RPMI8226 (cell line): ENCODE data around the gene EDN3.
A peak's percentile ranks its signal among the peaks of the same experiment; 100 is the strongest.

Source experiments
- DNase-seq: peaks from one replicate; pipeline ENCODE4 v3.0.0-alpha.2; 2015

The EDN3 gene

GRCh38 chr20:59300333-59301081 is at the start of gene EDN3:
Gene EDN3 (plus strand): TSS chr20:59300611. CDS start chr20:59300813, 202 bp downstream.
- DNase-seq, result no peak

DNA sequence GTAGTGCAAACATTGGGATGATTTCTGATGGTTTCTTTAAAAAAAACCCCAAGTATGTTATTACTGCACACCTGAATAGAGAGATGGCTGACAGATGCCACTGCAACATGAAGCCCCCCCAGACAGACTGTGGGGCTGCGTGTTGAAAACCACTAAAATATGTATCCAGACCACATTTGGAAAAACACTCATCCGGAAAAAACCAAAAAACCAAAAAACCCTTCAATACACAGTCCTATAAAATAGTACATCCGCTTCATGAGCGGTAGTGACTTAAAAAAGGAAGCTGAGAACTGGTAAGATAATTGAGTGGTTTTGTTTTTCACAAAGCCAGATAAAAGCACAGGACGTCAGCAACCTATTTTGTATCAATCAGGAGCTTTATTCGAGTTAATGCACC is 47.1 kb upstream of the EDN3 start:
- DNase-seq, result no peak

- DNase-seq, result no peak
Measured at GRCh38 chr20:59253779-59254319, 46.6 kb upstream of the EDN3 start.

DNA sequence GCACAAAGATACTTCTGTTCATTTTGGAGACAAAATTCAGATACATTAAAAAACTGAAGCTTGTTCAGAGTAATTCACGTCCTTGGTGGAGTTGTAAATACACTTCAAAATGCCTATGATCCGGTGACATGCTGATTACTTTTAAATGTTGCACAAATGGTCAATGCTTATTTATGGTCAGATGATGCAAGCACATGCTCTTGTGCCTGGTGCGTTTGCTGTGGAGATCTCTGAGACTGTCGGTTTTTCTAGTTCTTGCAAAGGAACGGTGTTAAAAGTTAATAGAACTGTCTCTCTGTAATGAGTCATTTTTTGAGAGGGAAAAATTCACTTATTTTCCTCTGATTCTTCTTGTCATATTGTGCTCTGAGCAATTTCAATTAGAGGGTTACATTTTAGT is 45.2 kb upstream of the EDN3 start:
- no peak for DNase-seq

DNA sequence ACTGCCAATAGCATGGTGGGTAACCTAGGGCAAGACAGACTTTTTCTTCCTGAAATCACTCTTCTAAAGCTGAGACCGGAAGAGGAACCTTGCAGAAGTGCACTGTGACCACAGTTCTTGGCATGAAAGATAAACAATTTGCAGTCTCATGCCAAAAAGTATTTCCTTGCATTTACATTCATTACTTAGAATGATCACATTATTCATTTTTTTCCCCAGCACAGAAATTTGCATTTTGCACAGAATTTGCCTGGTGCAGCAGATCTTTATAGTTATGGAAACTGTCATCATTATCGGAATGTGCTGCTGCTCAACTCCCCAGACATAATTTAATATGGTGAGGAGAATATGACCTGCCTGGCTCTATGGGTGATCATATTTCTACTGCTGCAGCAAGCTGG is 42.2 kb upstream of the EDN3 start:
- no peak for DNase-seq

DNA sequence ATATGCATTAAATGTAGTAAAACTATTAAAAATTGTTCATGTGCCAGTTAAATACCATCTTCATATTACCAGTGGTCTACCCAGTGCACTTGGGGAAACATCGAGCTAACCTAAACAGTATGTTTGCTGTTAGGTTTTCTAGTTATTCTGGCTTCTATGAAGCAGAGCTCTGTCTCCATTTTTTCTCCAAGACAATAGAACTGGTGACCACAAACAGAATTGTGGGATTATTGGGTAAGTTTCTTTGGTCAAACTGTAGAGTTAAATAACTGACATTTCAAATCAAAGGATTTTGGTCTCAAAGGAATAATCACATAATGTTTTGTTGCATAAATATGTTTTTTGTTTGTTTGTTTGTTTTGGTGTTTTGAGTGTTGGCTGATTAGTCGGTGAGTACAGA is 40.5 kb upstream of the EDN3 start:
- no peak for DNase-seq

DNA sequence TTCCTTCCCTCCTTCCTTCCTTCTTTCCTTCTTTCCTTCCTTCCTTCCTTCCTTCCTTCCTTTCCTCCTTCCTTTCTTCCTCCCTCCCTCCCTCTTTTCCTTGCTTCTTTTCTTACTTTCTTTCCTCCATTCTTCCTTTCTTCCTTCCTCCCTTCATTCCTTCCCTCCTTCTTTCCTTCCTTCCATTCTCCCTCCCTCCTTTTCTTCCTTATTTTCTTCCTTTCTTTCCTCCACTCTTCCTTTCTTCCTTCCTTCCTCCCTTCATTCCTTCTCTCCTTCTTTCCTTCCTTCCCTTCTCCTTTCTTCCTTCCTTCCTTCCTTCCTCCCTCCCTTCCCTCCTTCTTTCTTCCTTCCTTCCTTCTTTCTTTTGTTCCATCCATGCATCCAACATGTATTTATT is 35.1 kb upstream of the EDN3 start:
- DNase-seq, result no peak

DNA sequence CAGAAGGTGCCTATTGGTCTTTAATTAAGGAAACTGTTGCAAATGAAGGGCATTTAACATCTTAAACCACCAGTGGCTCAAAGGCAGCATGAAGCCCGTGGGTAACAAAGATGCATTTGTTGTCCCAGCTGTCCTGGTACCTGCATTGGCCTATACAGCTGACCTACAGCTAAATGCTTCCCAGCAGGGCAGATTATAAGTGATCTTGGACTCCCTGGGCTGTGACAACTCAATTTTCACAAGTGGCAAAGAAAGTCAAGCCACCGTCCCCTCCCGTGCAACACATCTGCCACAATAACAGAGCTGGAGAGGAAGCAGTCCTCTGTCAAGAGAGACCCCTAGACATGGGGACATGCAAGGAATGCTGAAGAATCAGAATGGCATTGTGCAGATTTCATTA is 31.5 kb upstream of the EDN3 start:
- no peak for DNase-seq

DNA sequence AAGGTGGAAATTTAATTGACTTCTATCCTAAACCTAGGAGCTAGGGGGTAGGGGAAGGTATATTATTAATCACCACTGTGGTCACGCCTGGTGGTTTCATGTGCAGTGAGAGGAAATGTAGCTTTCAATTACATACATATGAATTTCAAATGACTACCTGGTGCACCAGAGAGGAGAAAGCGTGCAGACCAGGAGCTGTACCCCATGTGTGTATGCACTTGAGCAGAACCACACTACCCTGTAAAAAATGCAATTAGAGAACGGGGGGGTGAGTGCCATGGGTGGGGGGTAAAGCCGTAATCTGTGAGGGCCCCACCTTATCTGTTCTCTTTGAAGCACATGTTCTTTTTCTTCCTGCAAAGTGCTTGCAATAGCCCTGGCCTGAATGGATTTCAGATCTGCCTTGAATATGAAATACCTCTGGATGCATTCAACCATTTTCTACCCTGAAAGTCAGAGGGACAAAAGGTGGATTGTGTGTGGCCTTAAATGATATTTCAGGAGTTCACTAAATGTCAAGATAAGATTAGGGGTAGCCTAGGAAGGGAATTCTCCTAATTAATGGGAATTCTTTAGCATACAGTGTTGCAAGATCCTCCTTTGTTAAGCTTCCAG is 30.9 kb upstream of the EDN3 start:
- DNase-seq, result no peak

DNA sequence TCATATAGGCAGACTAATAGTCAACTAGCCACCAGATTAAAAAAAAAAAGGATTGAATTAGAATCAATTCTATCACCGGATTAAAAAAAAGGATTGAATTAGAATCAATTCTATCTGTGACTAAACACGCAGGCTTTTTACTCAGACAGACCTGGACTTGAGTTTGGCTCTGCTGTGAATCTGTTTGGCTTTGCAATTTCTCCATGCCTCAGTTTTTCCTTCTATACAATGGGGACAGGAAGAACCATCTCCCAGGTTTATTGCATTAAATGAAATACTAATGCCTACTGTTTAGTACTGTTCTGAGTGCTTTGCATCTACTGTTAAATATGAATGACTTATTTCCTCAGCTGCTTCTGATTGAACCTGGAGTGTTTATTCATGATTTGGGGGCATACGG is 30.0 kb upstream of the EDN3 start:
- DNase-seq, result no peak

DNA sequence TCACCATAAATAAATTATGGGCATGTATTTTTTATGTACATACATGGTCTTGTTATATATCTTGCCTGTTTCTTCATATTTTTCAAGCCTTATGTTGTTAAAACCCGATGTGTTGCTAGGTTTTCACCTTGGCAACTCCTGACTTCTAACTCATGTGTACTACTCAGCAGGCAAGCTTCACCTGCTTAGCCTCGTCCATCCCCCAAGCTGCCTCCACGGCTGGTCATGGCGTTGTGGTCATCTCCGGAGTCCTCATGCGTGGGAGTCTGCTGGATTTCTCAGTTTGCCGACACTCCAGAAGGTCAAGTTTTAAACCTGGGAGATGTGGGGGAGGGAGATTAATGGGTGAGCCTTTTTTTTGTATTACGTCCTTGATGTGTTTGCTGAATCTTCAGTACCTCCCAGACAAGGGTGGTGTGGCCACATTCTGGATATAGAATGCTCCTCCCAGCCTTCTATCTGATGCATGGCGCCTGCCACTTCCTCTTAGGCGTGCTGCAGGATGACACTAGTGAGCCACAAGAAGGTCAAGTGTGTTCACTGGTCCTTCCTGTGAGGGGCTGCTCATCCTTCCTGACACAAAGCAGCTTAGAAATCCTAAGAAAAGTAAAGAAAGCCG is 26.6 kb upstream of the EDN3 start:
- DNase-seq, result no peak

GRCh38 chr20:59276938-59277337 is 23.5 kb upstream of the EDN3 start:
- no peak for DNase-seq

- no peak for DNase-seq
Measured at GRCh38 chr20:59284470-59284869, 15.9 kb upstream of the EDN3 start.

DNA sequence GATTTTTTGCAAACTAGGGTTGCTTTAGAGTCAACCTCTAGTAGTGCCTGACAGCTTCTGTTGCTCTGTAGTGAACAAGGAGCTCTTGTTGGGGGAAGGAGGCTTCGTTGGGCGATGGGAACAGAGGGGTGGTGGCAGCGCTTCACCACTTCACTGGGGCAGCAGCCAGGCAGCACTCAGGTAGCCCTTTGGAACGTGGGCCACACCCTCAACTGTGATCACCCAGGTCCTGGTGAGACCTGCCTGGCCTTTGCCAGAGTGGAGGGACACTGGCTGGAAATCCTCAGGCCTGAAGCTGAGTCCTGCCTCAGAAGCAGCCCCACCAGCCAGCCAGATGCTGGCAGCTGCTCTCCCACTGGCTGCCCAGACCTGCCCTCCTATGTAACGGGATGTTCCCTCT is 10.4 kb upstream of the EDN3 start:
- DNase-seq, result no peak

DNA sequence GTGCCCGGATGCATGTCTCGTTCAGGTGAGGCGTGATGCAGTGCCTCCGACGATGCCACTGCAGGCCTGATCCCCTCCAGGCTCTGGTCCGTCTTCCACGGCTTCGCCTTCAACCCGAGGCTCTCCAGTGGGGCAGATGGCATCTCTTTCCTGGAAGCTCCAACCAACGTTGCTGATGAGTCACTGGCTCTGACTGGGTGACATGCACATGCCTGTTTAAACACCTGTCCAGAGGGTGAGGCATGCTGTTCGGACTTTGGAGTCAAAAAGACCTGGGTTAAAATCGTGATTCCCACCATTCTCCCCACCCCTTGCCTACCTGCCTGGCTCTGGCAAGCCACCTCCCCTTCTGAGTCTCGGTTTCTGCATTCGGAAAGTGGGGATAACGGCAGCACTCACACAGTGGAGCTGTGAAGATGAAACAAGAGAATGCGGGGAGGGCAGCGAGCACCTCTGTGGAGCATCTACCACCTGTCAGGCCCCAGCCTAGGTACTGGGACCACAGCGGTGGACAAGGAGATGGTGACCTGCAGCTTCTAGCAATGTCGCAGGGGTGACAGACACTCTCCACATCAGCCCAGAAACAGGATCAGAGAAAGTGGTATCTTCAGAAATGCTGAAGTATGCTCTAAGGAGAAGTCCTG is 8.5 kb upstream of the EDN3 start:
- DNase-seq, result no peak

DNA sequence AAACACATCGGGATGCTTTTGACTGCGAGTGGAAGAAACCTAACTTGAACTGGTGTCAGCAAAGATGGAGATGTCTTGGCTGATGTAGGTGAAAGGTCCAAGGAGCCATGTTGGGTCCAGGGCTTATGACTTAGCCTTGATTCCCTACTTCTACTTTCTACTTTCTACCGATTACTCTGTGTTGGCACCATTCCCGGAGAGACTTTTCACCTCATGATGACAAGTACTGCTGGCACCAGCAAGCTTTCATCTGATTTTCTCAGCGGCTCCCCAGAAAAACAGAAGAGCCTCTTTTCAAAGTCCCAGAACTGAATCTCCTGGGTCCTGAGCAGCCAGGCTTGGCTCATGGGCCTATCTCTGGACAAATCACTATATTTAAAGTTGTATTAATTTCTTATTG is 4.9 kb upstream of the EDN3 start:
- peak; percentile 33 for DNase-seq

DNA sequence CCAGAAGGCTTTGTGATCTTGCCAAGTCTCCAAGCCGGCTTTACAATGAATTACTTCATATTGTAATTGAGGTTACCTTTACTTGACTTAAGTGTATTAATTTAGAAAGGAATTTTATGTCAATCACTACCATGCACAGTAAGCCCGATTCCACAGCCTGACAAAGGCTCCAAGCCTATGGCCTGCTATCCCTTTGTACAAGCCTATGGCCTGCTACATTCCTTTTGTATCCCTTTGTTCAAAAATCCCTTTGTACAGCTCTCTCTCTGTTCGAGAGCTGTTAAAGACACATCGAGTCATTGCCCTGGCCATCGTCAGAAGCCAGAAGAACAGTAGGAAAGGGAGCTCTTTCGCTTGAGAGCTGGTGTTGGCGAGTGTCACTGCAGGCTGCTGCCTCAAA is 2.7 kb upstream of the EDN3 start:
- DNase-seq, result no peak

GRCh38 chr20:59299945-59300332 is 472 bp upstream of the EDN3 start:
- no peak for DNase-seq

DNA sequence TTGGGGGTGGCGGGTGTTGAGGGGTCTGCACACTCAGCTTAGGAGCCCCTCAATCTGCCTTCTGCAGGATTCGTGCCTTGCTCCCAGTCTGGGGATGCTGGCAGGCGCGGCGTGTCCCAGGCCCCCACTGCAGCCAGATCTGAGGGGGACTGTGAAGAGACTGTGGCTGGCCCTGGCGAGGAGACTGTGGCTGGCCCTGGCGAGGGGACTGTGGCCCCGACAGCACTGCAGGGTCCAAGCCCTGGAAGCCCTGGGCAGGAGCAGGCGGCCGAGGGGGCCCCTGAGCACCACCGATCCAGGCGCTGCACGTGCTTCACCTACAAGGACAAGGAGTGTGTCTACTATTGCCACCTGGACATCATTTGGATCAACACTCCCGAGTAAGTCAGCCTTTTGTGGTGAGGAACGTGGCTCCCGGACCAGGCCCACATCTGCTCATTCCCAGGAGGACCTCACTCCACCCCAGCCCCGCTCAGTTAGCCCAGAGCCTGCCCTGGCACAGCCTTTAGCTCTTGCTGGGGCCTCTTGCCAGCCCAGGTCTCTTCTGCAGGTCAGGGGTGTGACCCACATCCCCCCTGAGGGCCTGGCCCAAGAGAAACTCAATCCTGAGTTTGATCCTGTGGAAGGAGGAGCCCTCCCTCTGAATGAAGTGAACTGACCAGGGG is 1.1 kb downstream of the EDN3 start:
- no peak for DNase-seq

DNA sequence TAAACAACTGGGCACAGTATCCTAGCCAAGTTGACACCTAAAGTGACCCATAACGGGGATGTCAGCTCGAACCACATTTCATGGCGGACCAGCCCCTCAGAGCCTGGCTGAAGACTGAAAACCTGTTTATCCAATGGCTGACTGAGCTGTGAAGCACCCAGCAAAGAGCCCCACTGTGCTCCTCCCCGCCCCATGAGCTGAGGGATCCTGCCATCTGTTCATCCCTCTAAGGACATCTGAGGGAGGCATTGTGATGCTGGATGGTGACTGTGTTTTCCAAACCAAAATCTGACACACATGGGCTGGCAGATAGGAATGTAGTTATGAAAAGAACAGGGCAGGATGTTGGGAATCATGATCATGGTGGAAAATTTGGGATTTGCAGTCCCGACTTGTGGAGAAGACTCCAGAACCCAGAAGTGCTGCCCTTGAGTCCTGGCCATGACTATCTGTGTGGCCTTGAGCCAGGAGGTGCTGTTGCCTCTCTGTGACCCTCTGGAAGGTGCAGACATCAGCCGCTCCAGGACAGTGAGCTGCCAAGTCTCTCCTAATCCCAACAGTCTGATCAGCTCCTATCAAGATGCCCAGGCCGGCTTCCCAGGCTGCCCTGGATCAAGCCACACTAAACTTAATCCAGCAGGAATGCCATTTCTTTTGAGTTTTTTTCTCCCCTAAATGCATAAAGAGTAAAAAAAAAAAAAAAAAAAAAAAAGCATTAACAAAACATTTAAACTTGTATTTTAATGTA is 5.7 kb downstream of the EDN3 start:
- no peak for DNase-seq

DNA sequence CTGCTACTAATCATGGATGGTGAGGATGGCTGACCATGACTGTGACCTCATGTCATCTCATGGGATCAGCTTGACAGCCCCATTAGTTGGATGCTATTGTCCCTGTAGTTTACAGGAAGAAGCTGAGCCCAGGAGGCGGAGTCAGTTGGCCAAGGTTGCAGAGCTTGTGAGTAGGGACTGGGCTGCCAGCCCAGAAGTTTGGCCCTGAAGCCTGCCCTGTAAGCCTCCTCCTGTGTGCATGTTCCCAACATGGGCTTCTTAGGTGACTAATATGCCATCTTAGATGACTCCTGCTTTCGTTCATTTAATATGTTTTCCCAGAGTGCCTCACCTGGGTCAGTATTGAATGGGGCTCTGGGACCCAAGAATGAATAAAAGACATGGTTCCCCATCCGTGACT is 6.9 kb downstream of the EDN3 start:
- no peak for DNase-seq

GRCh38 chr20:59308493-59309201 is 8.2 kb downstream of the EDN3 start:
- DNase-seq, result no peak
